K562 (cell line): ENCODE results near the gene UCKL1. TPM values are rescaled to one million over a fixed set of nuclear protein-coding genes. Genes with fewer than 3 reads are reported as not detected.

ENCODE experiments used
- ATF2 ChIP-seq: sonication (generic); formaldehyde crosslinking; IDR thresholded peaks from 2 replicates; pipeline ENCODE4 v1.8.1; 2022; ENCODE audit warnings: missing genetic modification reagents
- CCNT2 ChIP-seq: IDR thresholded peaks from 2 replicates; pipeline ENCODE4 v1.6.1; 2011; ENCODE audit warnings: borderline replicate concordance, low read depth, mild to moderate bottlenecking, moderate library complexity, mixed read lengths, low read length; ENCODE audit not compliant: insufficient read length; ENCODE audit errors: extremely low read depth
- CLOCK ChIP-seq: fragments of 250-450 bp; sonication (Bioruptor Pico); IDR thresholded peaks from 2 replicates; pipeline ENCODE4 v1.4.0; 2020; ENCODE audit warnings: mild to moderate bottlenecking, moderate library complexity, borderline replicate concordance
- DLX4 ChIP-seq: fragments of 250-450 bp; sonication (Bioruptor Pico); IDR thresholded peaks from 2 replicates; pipeline ENCODE4 v1.6.1; 2021; ENCODE audit warnings: mild to moderate bottlenecking
- GATAD2A ChIP-seq: fragments of 450-650 bp; IDR thresholded peaks from 2 replicates; pipeline ENCODE4 v1.6.1; 2017
- HDGF ChIP-seq: fragments of 450-650 bp; IDR thresholded peaks from 2 replicates; pipeline ENCODE4 v1.6.1; 2016
- KAT7 ChIP-seq: sonication (generic); formaldehyde crosslinking; IDR thresholded peaks from 2 replicates; pipeline ENCODE4 v1.8.0; 2022; ENCODE audit warnings: missing genetic modification reagents, mild to moderate bottlenecking, borderline replicate concordance
- MAFG ChIP-seq: fragments of 450-650 bp; conservative IDR thresholded peaks from 2 replicates; pipeline ENCODE4 v1.6.1; 2016; ENCODE audit warnings: missing genetic modification characterization, missing compliant biosample characterization
- NONO ChIP-seq, 2 experiments: fragments of 200-400 bp in 1 of 2; fragments of 450-650 bp in 1 of 2; formaldehyde crosslinking in 1 of 2; IDR thresholded peaks; 2 replicates each; pipeline ENCODE4 v1.6.1; 2017; ENCODE audit warnings: low read depth in 2 of 2, mild to moderate bottlenecking in 2 of 2, moderate library complexity in 2 of 2, low read length in 1 of 2
- TCF7L2 ChIP-seq: fragments of 150-350 bp; IDR thresholded peaks from 2 replicates; pipeline ENCODE4 v1.6.1; 2016; ENCODE audit warnings: low read depth, mild to moderate bottlenecking, low read length, moderate library complexity
- THRAP3 ChIP-seq: fragments of 450-650 bp; IDR thresholded peaks from 2 replicates; pipeline ENCODE4 v1.6.1; 2016; ENCODE audit warnings: mild to moderate bottlenecking, inconsistent platforms, borderline replicate concordance
- TSC22D4 ChIP-seq: fragments of 450-650 bp; IDR thresholded peaks from 2 replicates; pipeline ENCODE4 v1.6.1; 2016; ENCODE audit warnings: missing genetic modification characterization, missing biosample characterization, control low read depth
- ZBTB2 ChIP-seq: fragments of 450-650 bp; IDR thresholded peaks from 2 replicates; pipeline ENCODE4 v1.6.1; 2016; ENCODE audit warnings: antibody characterized with exemption
- ZC3H11A ChIP-seq: IDR thresholded peaks from 2 replicates; pipeline ENCODE4 v1.6.1; 2012; ENCODE audit warnings: low read depth, low read length, improper control_type of control experiment
- ZC3H8 ChIP-seq: fragments of 450-650 bp; IDR thresholded peaks from 2 replicates; pipeline ENCODE4 v1.6.1; 2017
- ZFP1 ChIP-seq: fragments of 450-650 bp; formaldehyde crosslinking; IDR thresholded peaks from 2 replicates; pipeline ENCODE4 v1.4.0; 2020; ENCODE audit warnings: mild to moderate bottlenecking, mixed read lengths
- ZNF121 ChIP-seq: sonication (generic); formaldehyde crosslinking; conservative IDR thresholded peaks from 2 replicates; pipeline ENCODE4 v1.8.0; 2022; ENCODE audit warnings: missing genetic modification reagents
- ZNF143 ChIP-seq: sonication (generic); formaldehyde crosslinking; IDR thresholded peaks from 2 replicates; pipeline ENCODE4 v1.9.0; 2022; ENCODE audit warnings: mild to moderate bottlenecking, missing genetic modification reagents
- ZNF395 ChIP-seq: fragments of 200-800 bp; sonication (Bioruptor generic); IDR thresholded peaks from 2 replicates; pipeline ENCODE4 v1.6.1; 2017; ENCODE audit warnings: missing genetic modification characterization, missing compliant biosample characterization
- ZNF551 ChIP-seq: fragments of 250-450 bp; sonication (Bioruptor Pico); IDR thresholded peaks from 2 replicates; pipeline ENCODE4 v1.5.0; 2021; ENCODE audit warnings: mild to moderate bottlenecking, moderate library complexity
- polyA plus RNA-seq, 8 experiments: library from polyadenylated mRNA; depleted of rRNA in 4 of 8; stranded (reverse) in 5 of 8; unstranded in 3 of 8; fragments of >200 nt; fragmentation: Nextera tagmentation in 2 of 8; fragmentation: Illumina TruSeq in 1 of 8; extraction: Ambion mirVana in 2 of 8; extraction: Trizol in 1 of 8; gene quantifications; 2 replicates each; pipeline versions ENCODE4 v1.2.1 to v1.2.3, GENCODE V29; 2011 to 2014; ENCODE audit warnings: inconsistent platforms in 1 of 8, missing spikeins in 1 of 8
- total RNA-seq, 7 experiments: library from RNA; depleted of rRNA in 6 of 7; stranded (reverse); fragments of >200 nt in 6 of 7; fragmentation: Illumina TruSeq in 2 of 7; extraction: Trizol in 2 of 7; gene quantifications; 2 replicates each; pipeline versions ENCODE4 v1.2.1 to v1.2.3, GENCODE V29; 2011 to 2021; ENCODE audit warnings: low replicate concordance in 1 of 7

Gene UCKL1
- total and polyA plus RNA-seq, 9 of the 15 experiments (the other 6 are each of a cell fraction or from before 2014, with no cell fraction given) = 3.1 to 52.8 (median 24.2) TPM

GRCh38 chr20:63894358-63895201 lies 61.6 kb downstream of the UCKL1 start, which contains the start of gene DNAJC5 (continued):
- TF ChIP-seq ZNF395 (CRISPR knock-in tag) = no peak
- TF ChIP-seq CCNT2 = peak; percentile 87
- no peak for TF ChIP-seq ZC3H8
- TF ChIP-seq MAFG (tag) = no peak
- TF ChIP-seq ZBTB2 = peak; percentile 95
- TF ChIP-seq ZC3H11A = no peak
- TF ChIP-seq TSC22D4 (tag) = no peak
- TF ChIP-seq ZFP1 (CRISPR knock-in tag) = no peak
- TF ChIP-seq GATAD2A = peak; percentile 86; the same call in 1 of the 2 replicates
- TF ChIP-seq DLX4 (CRISPR knock-in tag) = no peak
- TF ChIP-seq HDGF = no peak
- TF ChIP-seq ATF2 = no peak
- TF ChIP-seq THRAP3 = no peak
- TF ChIP-seq ZNF551 (CRISPR knock-in tag) = no peak
- TF ChIP-seq NONO (IDR thresholded peaks at IDR 0.05; ENCODE audit: low read depth in 2 of 2, low read length in 1 of 2) = peak in 1 of 2 experiments; percentile 79; a peak in 1 of 4 replicates
- TF ChIP-seq TCF7L2 = no peak
- TF ChIP-seq ZNF121 (CRISPR knock-in tag) = no peak
- no peak for TF ChIP-seq KAT7
- TF ChIP-seq CLOCK (CRISPR knock-in tag) = no peak
- no peak for TF ChIP-seq ZNF143 (CRISPR knock-in tag)
